HT-29 (cell line): ENCODE measurements around the gene DNAJA2. TPM values are rescaled to one million over a fixed set of nuclear protein-coding genes. Genes with fewer than 3 reads are reported as not detected.

Experiments used
- DNase-seq: peaks from one replicate; pipeline ENCODE4 v3.0.0-alpha.2; 2015; ENCODE audit warnings: low spot score
- total RNA-seq: library from RNA; depleted of rRNA; stranded (reverse); fragments of >200 nt; shearing (Covaris generic); gene quantifications from 2 replicates; pipeline ENCODE4 v1.2.3, GENCODE V29; 2014

DNAJA2 gene
- total RNA-seq, 1 experiment from 2014 or later: 35.4 TPM

DNA sequence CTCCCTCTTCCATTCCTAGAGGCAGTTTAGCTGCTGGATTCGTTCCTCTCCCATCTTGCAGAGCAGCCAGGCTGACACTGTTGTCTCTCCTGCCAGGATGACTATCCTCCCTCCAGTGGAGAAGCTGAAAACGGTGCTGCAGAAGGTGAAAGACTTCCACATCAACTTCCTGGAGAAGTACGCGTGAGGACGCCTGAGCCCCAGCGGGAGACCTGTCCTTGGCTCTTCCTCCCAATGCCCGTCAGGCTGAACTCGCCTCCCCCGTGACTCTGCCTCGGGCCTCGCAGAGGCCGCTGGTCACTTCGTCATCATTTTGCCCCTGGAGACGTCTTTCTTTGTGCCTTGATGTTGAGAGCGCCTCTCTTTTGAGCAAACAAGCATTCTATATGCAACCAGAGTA lies 44.7 kb downstream of the DNAJA2 start:
- no peak for DNase-seq

DNA sequence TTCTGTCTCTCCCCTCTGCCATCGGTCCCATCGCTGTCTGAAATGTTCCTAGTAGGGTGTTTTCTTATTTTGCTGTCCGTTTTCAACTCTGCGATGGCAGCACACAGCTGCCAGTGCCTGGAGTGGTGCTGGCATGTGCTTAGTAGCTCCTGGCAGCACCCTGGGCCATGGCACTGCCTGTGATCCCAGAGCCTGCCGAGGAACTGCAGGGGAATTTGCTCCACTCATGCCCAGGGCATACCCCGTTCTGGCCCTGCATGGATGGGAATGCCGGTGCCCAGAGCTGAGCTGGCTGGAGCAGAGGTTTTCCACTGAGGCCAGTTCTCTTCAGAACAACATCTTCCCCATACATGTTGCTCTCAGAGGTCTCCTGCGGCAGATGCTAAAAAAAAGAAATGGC lies 46.2 kb downstream of the DNAJA2 start:
- no peak for DNase-seq

GRCh38 chr16:46926470-46927225 lies 46.8 kb downstream of the DNAJA2 start:
- DNase-seq: no peak

- DNase-seq: no peak
Observed at GRCh38 chr16:46924402-46924801, 49.1 kb downstream of the DNAJA2 start.

DNA sequence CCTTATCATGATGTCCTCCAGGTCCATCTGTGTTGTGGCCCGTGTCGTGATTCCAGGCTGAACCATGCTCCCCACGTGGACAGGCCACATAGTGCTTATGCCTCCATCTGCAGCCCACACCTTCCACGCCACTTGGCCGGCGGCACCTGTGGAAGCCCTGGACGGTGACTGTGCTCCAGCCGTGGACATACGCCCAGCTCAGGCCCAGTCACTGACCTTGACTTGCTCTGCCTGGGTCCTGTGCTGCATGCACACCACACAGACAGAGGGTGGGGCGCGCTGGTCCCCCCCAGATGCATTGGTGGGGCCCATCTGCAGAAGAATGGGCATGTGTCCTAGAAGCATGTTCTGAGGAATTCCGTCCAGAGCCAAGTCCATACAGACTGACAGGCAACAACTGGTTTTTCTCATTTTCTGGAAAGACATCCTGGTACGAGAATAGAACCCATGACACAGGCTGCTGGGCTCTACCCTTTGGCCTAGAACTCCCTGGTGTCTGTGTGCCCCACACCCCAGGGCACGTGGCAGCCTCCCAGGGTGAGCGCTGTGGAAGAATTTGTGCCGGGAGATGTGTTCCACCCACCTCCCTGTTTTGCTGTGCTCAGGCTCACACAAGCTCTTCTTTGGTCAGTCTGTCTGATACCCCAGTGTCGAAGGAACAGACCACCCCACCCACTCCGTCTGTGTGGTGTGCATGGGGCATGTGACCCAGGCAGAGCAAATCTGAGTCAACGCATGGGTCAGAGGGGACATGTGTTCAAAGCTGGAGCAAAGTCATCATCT lies 49.8 kb downstream of the DNAJA2 start:
- no peak for DNase-seq

DNA sequence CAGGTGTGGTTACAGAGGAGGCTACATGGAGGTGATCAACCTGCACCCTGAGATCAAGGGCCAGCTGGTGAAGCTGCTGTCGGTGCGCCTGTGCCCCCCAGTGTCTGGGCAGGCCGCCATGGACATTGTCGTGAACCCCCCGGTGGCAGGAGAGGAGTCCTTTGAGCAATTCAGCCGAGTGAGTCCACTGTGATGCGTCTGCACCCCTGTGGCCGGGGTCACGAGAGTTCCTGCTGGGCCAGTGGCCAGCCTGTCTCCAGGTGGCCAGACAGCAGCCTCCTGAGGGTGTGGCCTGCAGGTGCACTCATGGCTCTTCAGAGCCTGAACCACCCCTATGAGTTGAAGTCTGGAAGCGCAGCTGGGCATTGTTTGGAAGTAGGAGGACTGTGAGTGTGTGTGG lies 51.2 kb downstream of the DNAJA2 start:
- peak; percentile 22 for DNase-seq

DNA sequence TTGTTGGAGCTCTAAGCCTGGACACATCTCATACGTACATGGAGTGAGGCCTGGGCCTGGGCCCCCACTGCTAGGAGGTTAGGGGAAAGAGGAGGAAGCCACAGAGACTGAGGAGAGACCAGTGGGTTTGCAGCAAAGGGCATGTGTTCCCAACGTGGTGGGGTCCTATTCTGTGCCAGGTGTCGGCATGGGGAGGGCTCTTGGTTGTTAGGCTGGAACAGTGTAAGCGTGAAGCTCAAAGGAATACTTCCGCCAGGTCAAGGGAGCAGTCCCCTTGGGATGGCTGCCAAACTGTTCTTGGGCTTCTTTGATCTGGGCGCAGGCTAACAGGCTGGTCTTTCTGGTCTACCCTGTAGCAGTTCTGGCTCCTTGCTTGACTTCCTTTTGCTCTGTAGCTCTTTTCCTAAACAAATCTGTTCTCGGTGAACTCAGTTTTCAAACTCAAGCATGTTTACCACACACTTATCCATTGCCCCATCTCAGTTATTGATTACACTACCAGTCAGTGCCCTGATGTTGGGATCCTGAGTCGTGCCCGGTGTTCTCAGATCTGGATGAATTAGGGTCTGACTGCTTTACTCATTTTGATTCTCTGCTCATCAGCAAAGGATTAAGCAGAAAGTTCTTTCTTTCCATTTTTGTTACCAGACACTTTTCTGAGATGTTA lies 52.9 kb downstream of the DNAJA2 start:
- DNase-seq: peak; percentile 98

- peak; percentile 23 for DNase-seq
Observed at GRCh38 chr16:46918905-46919792, 54.3 kb downstream of the DNAJA2 start.

- no peak for DNase-seq
Observed at GRCh38 chr16:46918400-46918799, 55.1 kb downstream of the DNAJA2 start.

GRCh38 chr16:46916980-46917379 lies 56.5 kb downstream of the DNAJA2 start:
- no peak for DNase-seq

DNA sequence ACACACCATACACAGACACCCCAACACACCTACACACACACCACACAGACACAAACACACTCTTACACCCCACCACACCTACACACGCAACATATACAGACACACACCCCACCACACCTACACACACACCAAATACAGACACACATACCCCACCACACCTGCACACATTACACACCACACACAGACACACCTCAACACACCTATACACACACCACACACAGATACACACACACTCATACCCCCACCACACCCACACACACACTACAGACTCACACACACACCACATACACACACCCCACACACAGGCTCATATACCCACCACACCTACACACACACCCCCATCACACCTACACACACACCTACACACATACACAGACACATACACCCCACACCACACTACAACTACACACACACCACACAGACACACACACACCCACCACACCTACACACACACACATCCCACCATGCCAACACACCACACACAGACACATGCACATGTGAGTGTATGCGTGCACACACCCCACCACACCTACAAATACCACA lies 57.9 kb downstream of the DNAJA2 start:
- DNase-seq: no peak

GRCh38 chr16:46914556-46915201 lies 58.8 kb downstream of the DNAJA2 start:
- DNase-seq: no peak

DNA sequence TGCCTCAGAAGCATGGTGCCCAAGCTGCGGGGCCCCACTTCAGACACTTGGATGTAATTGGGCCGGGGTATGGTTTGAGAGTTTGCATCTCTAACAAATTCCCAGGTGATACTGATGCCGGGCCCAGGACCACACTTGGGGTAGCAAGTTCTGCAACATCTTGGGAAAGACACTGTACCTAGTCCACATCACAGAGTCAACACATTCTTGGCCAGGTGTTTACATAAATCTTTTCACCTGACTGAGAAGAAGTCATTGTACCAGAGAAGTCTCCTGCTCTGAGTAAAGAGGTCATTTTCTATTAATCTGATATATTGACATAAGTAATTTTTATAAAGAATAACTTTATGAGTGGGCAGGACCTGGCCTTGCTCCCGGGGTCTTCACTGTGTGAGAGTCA lies 61.8 kb downstream of the DNAJA2 start:
- DNase-seq: no peak

GRCh38 chr16:46911038-46911437 lies 62.4 kb downstream of the DNAJA2 start:
- no peak for DNase-seq

DNA sequence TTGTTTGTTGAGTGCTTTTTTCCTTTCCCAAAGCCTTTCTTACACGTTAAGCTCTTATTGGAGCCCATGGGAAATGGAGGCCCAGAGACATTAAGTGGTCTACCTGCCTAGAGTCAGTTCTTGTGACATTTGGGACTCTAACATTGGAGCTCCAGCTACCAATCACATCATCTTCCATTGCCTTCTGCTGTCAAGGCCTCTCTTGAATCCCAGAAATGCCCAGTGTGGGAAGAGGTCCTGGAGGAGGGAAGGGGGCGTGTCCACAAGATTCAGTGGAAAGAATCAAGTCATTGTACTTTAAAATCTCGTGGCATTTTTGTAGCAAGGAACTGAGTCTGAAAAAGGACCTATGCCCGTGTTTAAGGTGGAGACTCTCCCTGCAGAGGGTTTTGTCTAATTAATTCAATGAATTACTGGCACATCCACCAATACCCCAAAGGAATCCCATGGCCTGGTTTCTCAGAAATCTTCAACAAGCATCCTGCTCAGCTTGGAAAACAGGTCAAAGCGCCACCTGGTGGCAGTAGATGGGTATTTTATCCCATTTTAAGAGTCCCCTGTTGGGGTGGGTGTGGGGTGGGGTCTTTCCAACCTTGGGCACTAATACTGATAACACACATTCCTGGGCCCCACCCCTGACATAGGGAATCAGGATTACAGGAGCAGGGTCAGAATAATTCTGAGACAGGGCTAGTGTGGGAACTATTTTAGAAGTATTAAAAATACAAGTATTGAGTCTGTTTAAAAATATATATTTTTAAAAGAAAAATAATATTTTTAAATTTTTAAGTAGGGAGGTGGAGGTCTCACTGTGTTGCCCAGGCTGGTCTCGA lies 64.7 kb downstream of the DNAJA2 start:
- peak; percentile 86 for DNase-seq

- no peak for DNase-seq
Observed at GRCh38 chr16:46907061-46907774, 66.3 kb downstream of the DNAJA2 start.

DNA sequence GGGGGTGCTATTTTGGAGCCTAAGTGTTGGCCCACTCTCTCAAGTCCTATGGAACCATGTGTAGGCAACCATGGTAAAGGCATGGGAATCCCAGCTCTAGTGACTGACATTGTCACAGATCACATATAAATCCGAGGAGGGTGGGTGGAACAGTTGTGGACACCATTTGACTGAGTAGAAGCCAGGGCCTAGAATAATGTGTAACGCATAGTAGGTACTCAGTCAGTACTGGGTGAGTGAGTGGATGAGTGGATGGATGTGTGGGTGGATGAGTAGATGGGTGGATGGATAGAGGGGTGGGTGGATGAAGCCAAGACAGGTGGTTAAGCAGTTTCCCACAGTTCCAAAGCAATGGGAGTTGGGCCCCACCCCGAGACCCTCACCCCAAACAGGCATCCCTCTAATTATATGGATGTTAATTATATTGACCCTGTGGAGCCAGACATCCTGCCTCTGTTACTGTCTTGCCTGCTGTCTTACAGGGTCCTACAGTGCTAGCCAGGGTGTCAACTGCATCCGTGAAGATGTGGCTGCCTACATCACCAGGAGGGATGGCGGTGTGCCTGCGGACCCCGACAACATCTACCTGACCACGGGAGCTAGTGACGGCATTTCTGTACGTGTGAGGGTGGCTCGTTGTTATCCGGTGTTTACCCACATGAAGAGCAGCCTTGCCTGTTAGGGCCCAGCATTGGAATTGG lies 67.0 kb downstream of the DNAJA2 start:
- DNase-seq: no peak
